HepG2 (cell line): Measurements from ENCODE around the gene BCAM. TPM values are rescaled to one million over a fixed set of nuclear protein-coding genes. Genes with fewer than 3 reads are reported as not detected.
A peak's percentile ranks its signal among the peaks of the same experiment; 100 is the strongest.

Source experiments
- BHLHE40 ChIP-seq: IDR thresholded peaks from 2 replicates; pipeline ENCODE4 v1.6.1; 2011; ENCODE audit warnings: low read length, improper control_type of control experiment
- E2F1 ChIP-seq: sonication (generic); formaldehyde crosslinking; IDR thresholded peaks from 2 replicates; pipeline ENCODE4 v1.5.0; 2020; ENCODE audit warnings: missing genetic modification reagents
- FOXA1 ChIP-seq, 2 experiments: fragments of 450-650 bp in 1 of 2; sonication (generic) in 1 of 2; formaldehyde crosslinking in 1 of 2; IDR thresholded peaks; 2 replicates each; pipeline versions ENCODE4 v1.4.0 to v1.6.1; 2016 to 2020; ENCODE audit warnings: missing genetic modification reagents in 1 of 2
- FOXK1 ChIP-seq: sonication (generic); formaldehyde crosslinking; IDR thresholded peaks from 2 replicates; pipeline ENCODE4 v1.4.0; 2020; ENCODE audit warnings: low read depth, missing genetic modification reagents, borderline replicate concordance
- IKZF5 ChIP-seq: IDR thresholded peaks from 2 replicates; pipeline ENCODE4 v1.6.1; 2018; ENCODE audit warnings: missing genetic modification reagents, mild to moderate bottlenecking, missing compliant biosample characterization
- KLF13 ChIP-seq: sonication (generic); formaldehyde crosslinking; IDR thresholded peaks from 2 replicates; pipeline ENCODE4 v1.4.0; 2020; ENCODE audit warnings: mild to moderate bottlenecking, missing genetic modification reagents
- MYC ChIP-seq: sonication (generic); formaldehyde crosslinking; IDR thresholded peaks from 2 replicates; pipeline ENCODE4 v1.9.0; 2021; ENCODE audit warnings: missing genetic modification reagents, borderline replicate concordance
- REPIN1 ChIP-seq: sonication (generic); formaldehyde crosslinking; IDR thresholded peaks from 2 replicates; pipeline ENCODE4 v1.8.0; 2022; ENCODE audit warnings: missing genetic modification reagents, low read depth, mild to moderate bottlenecking, borderline replicate concordance
- SALL2 ChIP-seq: sonication (generic); formaldehyde crosslinking; IDR thresholded peaks from 2 replicates; pipeline ENCODE4 v1.8.1; 2023; ENCODE audit warnings: mild to moderate bottlenecking, missing genetic modification reagents, inconsistent platforms
- TOE1 ChIP-seq: sonication (generic); formaldehyde crosslinking; IDR thresholded peaks from 2 replicates; pipeline ENCODE4 v1.4.0; 2020; ENCODE audit warnings: mild to moderate bottlenecking, missing genetic modification reagents
- ZBTB3 ChIP-seq: sonication (generic); formaldehyde crosslinking; IDR thresholded peaks from 2 replicates; pipeline ENCODE4 v1.4.0; 2020; ENCODE audit warnings: low read depth, mild to moderate bottlenecking, moderate library complexity, missing genetic modification reagents, borderline replicate concordance
- ZFP36L2 ChIP-seq: sonication (generic); formaldehyde crosslinking; IDR thresholded peaks from 2 replicates; pipeline ENCODE4 v1.4.0; 2020; ENCODE audit warnings: missing genetic modification reagents
- ZFP37 ChIP-seq: sonication (generic); formaldehyde crosslinking; IDR thresholded peaks from 2 replicates; pipeline ENCODE4 v1.4.0; 2020; ENCODE audit warnings: missing genetic modification reagents, borderline replicate concordance
- ZFP90 ChIP-seq: sonication (generic); formaldehyde crosslinking; IDR thresholded peaks from 2 replicates; pipeline ENCODE4 v1.8.0; 2022; ENCODE audit warnings: missing genetic modification reagents, mild to moderate bottlenecking, inconsistent platforms, borderline replicate concordance
- ZKSCAN8 ChIP-seq: IDR thresholded peaks from 2 replicates; pipeline ENCODE4 v1.6.1; 2016; ENCODE audit warnings: borderline replicate concordance, missing genetic modification reagents, missing compliant biosample characterization
- ZNF20 ChIP-seq: sonication (generic); formaldehyde crosslinking; IDR thresholded peaks from 2 replicates; pipeline ENCODE4 v1.4.0; 2020; ENCODE audit warnings: mild to moderate bottlenecking, moderate library complexity, missing genetic modification reagents
- ZNF614 ChIP-seq: IDR thresholded peaks from 2 replicates; pipeline ENCODE4 v1.6.1; 2018; ENCODE audit warnings: missing biosample characterization, missing genetic modification reagents, inconsistent platforms, borderline replicate concordance
- ZNF724P ChIP-seq: sonication (generic); formaldehyde crosslinking; IDR thresholded peaks from 2 replicates; pipeline ENCODE4 v1.8.0; 2022; ENCODE audit warnings: missing genetic modification reagents, borderline replicate concordance
- ZNF777 ChIP-seq: sonication (generic); formaldehyde crosslinking; IDR thresholded peaks from 2 replicates; pipeline ENCODE4 v1.4.0; 2020; ENCODE audit warnings: missing genetic modification reagents
- ZNF850 ChIP-seq: sonication (generic); formaldehyde crosslinking; conservative IDR thresholded peaks from 2 replicates; pipeline ENCODE4 v1.9.0; 2021; ENCODE audit warnings: mild to moderate bottlenecking, missing genetic modification reagents
- polyA plus RNA-seq, 8 experiments: library from polyadenylated mRNA; depleted of rRNA in 3 of 8; stranded (reverse) in 7 of 8; unstranded in 1 of 8; fragments of >200 nt; fragmentation: Illumina TruSeq in 4 of 8; extraction: Trizol in 4 of 8; gene quantifications; 2 replicates each; pipeline versions ENCODE4 v1.2.1 to v1.2.3, GENCODE V29; 2011 to 2016; ENCODE audit warnings: low read depth in 4 of 8, missing spikeins in 1 of 8, mixed read lengths in 1 of 8; ENCODE audit not compliant: insufficient read depth in 1 of 8
- total RNA-seq, 5 experiments: library from RNA; depleted of rRNA; stranded (reverse); fragments of >200 nt; fragmentation: Illumina TruSeq; extraction: Trizol; gene quantifications; 2 replicates each; pipeline ENCODE4 v1.2.3, GENCODE V29; 2016; ENCODE audit warnings: low read depth in 1 of 5
- TF ChIP-seq, protein P1 (sequence below): IDR thresholded peaks from 2 replicates; pipeline ENCODE4 v1.4.0; 2020; ENCODE audit warnings: mild to moderate bottlenecking, missing genetic modification reagents
- TF ChIP-seq, protein P2 (sequence below): sonication (generic); formaldehyde crosslinking; IDR thresholded peaks from 2 replicates; pipeline ENCODE4 v1.4.0; 2020; ENCODE audit warnings: missing genetic modification reagents
- TF ChIP-seq, protein P3 (sequence below): sonication (generic); formaldehyde crosslinking; IDR thresholded peaks from 2 replicates; pipeline ENCODE4 v1.4.0; 2020; ENCODE audit warnings: missing genetic modification reagents

The BCAM gene
- total and polyA plus RNA-seq, 2 of the 13 experiments (the other 11 are each of a cell fraction or from before 2014, with no cell fraction given), result 51.2 to 62.7 TPM

GRCh38 chr19:44807162-44807561, 1.7 kb upstream of the BCAM start (continued):
- TF ChIP-seq, protein P1, sequence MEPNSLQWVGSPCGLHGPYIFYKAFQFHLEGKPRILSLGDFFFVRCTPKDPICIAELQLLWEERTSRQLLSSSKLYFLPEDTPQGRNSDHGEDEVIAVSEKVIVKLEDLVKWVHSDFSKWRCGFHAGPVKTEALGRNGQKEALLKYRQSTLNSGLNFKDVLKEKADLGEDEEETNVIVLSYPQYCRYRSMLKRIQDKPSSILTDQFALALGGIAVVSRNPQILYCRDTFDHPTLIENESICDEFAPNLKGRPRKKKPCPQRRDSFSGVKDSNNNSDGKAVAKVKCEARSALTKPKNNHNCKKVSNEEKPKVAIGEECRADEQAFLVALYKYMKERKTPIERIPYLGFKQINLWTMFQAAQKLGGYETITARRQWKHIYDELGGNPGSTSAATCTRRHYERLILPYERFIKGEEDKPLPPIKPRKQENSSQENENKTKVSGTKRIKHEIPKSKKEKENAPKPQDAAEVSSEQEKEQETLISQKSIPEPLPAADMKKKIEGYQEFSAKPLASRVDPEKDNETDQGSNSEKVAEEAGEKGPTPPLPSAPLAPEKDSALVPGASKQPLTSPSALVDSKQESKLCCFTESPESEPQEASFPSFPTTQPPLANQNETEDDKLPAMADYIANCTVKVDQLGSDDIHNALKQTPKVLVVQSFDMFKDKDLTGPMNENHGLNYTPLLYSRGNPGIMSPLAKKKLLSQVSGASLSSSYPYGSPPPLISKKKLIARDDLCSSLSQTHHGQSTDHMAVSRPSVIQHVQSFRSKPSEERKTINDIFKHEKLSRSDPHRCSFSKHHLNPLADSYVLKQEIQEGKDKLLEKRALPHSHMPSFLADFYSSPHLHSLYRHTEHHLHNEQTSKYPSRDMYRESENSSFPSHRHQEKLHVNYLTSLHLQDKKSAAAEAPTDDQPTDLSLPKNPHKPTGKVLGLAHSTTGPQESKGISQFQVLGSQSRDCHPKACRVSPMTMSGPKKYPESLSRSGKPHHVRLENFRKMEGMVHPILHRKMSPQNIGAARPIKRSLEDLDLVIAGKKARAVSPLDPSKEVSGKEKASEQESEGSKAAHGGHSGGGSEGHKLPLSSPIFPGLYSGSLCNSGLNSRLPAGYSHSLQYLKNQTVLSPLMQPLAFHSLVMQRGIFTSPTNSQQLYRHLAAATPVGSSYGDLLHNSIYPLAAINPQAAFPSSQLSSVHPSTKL, result peak; percentile 84
- no peak for TF ChIP-seq ZFP90 (CRISPR knock-in tag)
- no peak for TF ChIP-seq ZNF20
- no peak for TF ChIP-seq ZNF777 (CRISPR knock-in tag)
- TF ChIP-seq ZBTB3 (CRISPR knock-in tag), result 0 out of 2 replicates have a peak, but pooled peaks have one; percentile 50
- no peak for TF ChIP-seq SALL2 (CRISPR knock-in tag)
- TF ChIP-seq ZNF850 (CRISPR knock-in tag), result no peak
- no peak for TF ChIP-seq MYC (CRISPR knock-in tag)
- TF ChIP-seq FOXA1 (IDR thresholded peaks at IDR 0.05), result no peak
- TF ChIP-seq FOXA1 (CRISPR knock-in tag; IDR thresholded peaks at IDR 0.05), result peak; percentile 65
- no peak for TF ChIP-seq IKZF5
- TF ChIP-seq ZKSCAN8, result no peak
- no peak for TF ChIP-seq ZFP37 (CRISPR knock-in tag)
- TF ChIP-seq TOE1 (CRISPR knock-in tag), result no peak
- no peak for TF ChIP-seq E2F1 (CRISPR knock-in tag)
- TF ChIP-seq, protein P2, sequence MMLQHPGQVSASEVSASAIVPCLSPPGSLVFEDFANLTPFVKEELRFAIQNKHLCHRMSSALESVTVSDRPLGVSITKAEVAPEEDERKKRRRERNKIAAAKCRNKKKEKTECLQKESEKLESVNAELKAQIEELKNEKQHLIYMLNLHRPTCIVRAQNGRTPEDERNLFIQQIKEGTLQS (CRISPR knock-in tag), result no peak
- TF ChIP-seq ZNF724P (CRISPR knock-in tag), result no peak
- no peak for TF ChIP-seq KLF13
- peak; percentile 99 for TF ChIP-seq BHLHE40
- no peak for TF ChIP-seq ZFP36L2 (CRISPR knock-in tag)
- no peak for TF ChIP-seq FOXK1 (CRISPR knock-in tag)
- TF ChIP-seq ZNF614 (CRISPR knock-in tag), result 0 out of 2 replicates have a peak, but pooled peaks have one; percentile 33
- peak; percentile 28; the same call in 1 of the 2 replicates for TF ChIP-seq REPIN1 (CRISPR knock-in tag)
- TF ChIP-seq, protein P3, sequence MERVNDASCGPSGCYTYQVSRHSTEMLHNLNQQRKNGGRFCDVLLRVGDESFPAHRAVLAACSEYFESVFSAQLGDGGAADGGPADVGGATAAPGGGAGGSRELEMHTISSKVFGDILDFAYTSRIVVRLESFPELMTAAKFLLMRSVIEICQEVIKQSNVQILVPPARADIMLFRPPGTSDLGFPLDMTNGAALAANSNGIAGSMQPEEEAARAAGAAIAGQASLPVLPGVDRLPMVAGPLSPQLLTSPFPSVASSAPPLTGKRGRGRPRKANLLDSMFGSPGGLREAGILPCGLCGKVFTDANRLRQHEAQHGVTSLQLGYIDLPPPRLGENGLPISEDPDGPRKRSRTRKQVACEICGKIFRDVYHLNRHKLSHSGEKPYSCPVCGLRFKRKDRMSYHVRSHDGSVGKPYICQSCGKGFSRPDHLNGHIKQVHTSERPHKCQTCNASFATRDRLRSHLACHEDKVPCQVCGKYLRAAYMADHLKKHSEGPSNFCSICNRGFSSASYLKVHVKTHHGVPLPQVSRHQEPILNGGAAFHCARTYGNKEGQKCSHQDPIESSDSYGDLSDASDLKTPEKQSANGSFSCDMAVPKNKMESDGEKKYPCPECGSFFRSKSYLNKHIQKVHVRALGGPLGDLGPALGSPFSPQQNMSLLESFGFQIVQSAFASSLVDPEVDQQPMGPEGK (CRISPR knock-in tag), result peak; percentile 63; the same call in 1 of the 2 replicates
